ENCODE data around the gene SDF4.

Gene SDF4

DNA sequence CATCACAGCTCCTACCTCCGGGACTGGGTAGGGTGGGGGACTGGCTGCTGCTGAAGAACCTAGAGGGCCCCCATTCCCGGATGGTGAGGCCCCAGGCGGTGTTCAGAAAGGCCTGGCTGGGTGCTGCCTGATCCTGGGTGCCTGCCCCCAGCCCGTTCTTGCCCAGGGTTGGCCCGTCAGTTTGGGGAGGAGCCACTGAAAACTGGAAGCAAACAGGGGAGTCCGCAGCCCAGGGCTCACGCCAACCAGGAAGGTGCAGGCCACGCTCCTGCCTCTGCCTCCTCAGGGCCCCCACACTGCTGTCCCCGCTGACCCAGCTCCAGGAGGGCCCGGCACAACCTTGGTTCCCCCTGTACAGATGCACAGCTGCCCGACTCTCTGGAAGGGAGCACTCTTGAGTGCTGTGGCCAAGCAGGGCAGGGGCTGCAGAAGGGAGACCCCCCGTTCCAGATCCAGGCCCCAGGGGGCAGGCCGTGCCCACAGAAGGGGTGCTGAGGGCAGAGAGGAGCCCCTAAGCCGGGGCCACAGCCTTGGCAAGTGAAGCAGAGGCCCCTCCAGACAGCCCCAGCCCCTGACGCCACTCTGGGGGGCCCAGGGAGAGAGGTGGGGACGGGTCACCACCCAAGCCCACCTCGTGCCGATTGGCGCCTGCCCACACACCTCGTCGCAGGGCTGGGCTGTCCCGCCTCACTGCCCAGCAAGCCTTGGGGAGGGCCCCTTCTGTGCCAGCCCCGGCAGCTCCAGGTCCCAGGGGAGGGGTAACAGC, 9.2 kb upstream of the SDF4 start:
- TF ChIP-seq GATA2 (IDR thresholded peaks at IDR 0.05; ENCODE audit: low read depth, low read length) (no peak), GATA3 (IDR thresholded peaks at IDR 0.05; ENCODE audit: low read depth, low read length) (no peak)

GRCh38 chr1:1240348-1240732, 8.5 kb upstream of the SDF4 start:
- TF ChIP-seq GATA2 (IDR thresholded peaks at IDR 0.05; ENCODE audit: low read depth, low read length) = no peak

DNA sequence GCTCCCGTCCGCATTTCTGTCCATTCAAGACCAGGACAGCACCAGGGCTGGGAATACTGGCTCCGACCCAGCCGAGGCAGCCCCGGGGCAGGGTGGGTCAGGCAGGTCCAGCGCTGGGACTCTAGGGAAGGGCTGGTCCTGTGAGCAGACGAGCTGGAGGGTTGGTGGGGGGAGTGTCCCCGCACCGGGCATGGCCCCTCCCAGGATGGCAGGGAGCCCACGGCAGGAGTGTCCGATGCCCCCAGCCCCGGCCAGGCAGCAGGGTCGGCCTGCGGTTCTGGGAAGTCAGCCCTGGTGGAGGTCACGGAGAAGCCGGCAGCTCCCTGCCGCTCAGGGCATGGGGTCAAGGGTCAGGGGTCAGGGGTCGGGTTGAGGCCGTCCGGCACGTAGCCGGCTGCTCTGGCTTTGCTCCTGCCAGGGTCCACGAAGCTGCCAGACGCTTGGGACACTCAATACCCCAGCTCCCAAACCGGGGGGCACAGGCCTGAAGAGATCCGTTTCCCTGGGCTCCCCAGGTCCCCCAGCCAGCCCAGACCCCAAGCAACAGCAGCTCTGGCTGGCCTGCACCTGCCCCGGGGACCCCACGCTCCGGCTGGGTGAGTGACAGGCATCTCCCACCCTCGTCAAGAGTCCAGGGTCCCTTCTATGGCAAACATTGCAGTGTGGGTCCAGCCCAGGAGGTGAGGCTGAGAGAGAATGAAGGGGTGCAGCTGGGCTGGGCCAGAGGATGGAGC, 8.0 kb upstream of the SDF4 start:
- TF ChIP-seq GATA3 (IDR thresholded peaks at IDR 0.05; ENCODE audit: low read depth, low read length) = no peak
- TF ChIP-seq GATA2 (IDR thresholded peaks at IDR 0.05; ENCODE audit: low read depth, low read length) = no peak

GRCh38 chr1:1239227-1239613, 7.4 kb upstream of the SDF4 start:
- TF ChIP-seq GATA3 (IDR thresholded peaks at IDR 0.05; ENCODE audit: low read depth, low read length) (no peak), GATA2 (IDR thresholded peaks at IDR 0.05; ENCODE audit: low read depth, low read length) (no peak)

DNA sequence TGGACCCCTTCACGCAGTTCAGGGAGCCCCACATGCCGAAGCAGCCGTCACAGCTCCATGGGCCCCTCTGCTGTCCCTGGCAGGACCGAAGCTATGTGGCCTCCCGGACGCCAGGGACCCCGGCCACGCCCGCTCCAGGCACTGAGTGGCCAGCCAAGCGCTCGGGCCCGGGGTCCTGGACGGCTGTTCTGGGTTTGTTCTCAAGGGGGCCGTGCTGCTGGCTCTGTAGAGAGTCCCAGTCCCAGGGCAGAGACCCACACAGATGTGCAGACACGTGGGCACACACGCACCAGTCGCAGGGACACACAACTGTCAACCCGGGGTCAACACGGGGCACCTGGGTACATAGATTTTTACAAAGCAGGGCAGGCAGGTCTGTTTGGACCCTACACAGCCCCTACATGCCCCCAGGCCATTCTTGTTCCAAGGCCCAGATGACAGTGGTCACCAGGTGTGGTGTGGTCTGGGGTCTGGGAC, 6.9 kb upstream of the SDF4 start:
- TF ChIP-seq GATA2 (IDR thresholded peaks at IDR 0.05; ENCODE audit: low read depth, low read length) = no peak
- TF ChIP-seq GATA3 (IDR thresholded peaks at IDR 0.05; ENCODE audit: low read depth, low read length) = no peak

DNA sequence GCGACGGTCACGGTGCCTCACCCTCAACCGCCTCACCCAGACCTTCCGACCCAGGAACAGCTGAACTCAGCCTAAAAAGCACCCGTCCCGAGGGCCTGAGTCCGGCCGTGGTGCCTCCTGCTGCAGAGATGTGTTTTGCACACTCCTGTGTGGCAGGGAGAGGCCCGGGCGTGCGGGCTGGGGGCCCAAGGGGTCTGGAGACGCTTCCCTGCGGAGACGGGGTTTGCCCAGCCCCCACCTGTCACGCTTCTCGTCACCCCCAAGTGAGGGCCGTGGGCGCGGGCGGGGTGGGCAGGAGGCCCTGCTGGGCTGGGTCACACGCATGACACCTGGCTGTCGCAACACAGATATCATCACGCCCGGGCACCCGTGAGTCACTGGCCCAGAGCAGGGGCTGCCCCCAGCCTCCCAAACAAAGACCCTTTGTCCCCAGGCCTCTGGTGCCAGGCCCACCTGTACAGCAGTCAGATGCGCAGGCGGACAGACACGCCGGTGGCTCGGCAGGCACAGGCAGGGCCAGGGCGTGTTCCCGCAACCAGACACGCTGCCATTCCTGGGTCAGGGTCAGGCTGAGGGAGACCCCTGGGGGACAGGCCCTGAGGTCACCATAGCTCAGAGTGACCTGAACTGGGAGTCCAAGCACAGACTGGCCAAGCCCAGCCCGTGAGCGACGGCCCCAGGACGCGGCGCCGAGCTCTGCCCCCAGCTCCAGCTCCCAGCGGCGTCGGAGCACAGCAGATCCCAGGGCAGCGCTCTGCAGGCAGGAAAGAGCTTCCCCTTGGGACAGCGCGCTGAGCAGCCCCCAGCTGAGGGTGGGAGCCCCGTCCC, 6.3 kb upstream of the SDF4 start:
- TF ChIP-seq GATA2 (IDR thresholded peaks at IDR 0.05; ENCODE audit: low read depth, low read length) (no peak), GATA3 (IDR thresholded peaks at IDR 0.05; ENCODE audit: low read depth, low read length) (no peak)

GRCh38 chr1:1236945-1237873, 5.4 kb upstream of the SDF4 start:
- TF ChIP-seq GATA3 (IDR thresholded peaks at IDR 0.05; ENCODE audit: low read depth, low read length) = no peak
- no peak for TF ChIP-seq GATA2 (IDR thresholded peaks at IDR 0.05; ENCODE audit: low read depth, low read length)

DNA sequence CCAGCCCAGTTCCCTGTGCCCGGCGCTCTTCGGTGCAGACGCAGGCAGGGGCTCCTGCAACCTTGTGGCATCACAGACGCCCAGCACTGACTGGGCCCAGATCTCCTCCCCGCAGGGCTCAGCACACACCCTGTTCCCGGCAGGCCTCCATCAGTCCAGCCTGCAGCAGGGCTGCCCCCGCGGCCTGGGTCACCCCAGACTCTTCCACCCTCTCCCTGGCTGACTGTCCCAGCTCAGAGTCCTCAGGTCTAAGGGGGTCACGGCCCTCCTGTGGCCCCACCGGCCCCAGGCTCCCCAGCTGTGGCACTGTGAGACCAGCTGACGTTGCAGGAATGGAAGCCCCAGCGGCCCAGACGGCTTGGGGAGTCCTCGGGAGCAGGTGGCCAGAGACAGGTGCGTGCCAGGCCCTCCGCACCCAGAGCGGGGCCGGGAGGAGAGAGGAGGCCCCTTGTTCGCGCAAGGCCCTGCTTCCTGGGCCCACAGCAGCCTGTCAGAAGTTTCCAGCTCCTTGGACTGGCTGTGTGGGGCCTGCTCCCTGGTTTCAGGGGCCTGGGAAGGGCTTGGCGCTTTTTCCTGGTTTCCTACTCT, 4.5 kb upstream of the SDF4 start:
- TF ChIP-seq GATA3 (IDR thresholded peaks at IDR 0.05; ENCODE audit: low read depth, low read length) (no peak), GATA2 (IDR thresholded peaks at IDR 0.05; ENCODE audit: low read depth, low read length) (no peak)

- TF ChIP-seq GATA2 (IDR thresholded peaks at IDR 0.05; ENCODE audit: low read depth, low read length) (no peak), GATA3 (IDR thresholded peaks at IDR 0.05; ENCODE audit: low read depth, low read length) (no peak)
These were observed 3.4 kb upstream of the SDF4 start for GRCh38 chr1:1235016-1235744.

DNA sequence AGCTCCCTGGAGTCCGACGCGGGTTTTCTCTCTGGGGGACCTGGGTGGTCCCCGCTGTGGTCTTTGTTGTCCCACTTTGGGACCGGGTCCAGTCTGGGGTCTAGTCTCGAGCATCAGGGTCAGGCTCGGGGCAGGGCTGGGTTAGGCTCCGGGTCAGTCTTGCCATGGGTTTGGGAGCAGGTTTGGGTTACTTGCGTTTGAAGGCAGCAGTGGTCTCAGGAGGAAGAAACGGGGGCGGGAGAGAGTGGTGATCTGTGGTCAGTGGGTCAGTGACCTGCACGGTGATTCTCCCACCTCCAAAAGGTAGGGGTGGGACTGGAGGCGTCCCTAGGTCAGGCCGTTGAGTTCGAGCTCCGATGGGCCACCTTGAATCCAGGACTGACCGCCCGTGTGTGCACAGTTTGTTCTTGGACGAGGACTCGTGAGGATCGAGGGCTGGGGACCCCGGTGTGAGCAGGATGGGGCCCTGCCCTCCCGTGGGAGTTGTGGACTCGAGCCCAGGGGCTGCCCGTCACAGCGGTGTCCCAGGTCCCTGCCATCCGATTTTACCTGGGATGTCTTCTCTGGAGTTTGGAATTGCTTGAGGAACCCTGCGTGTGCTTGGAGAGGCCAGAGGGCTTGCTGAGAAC, 2.5 kb upstream of the SDF4 start:
- TF ChIP-seq GATA2 (IDR thresholded peaks at IDR 0.05; ENCODE audit: low read depth, low read length) (no peak), GATA3 (IDR thresholded peaks at IDR 0.05; ENCODE audit: low read depth, low read length) (no peak)

- TF ChIP-seq GATA3 (IDR thresholded peaks at IDR 0.05; ENCODE audit: low read depth, low read length) = no peak
- no peak for TF ChIP-seq GATA2 (IDR thresholded peaks at IDR 0.05; ENCODE audit: low read depth, low read length)
These were observed 1.7 kb upstream of the SDF4 start for GRCh38 chr1:1233567-1233892.

Data from SH-SY5Y (cell line).